ENCODE results near the gene CENPP.

Gene CENPP

GRCh38 chr9:92664394-92665152 is 338.8 kb downstream of the CENPP start:
- DNase-seq: no peak

- DNase-seq: no peak
These were observed 340.1 kb downstream of the CENPP start for GRCh38 chr9:92665836-92666235.

- no peak for DNase-seq
These were observed 340.5 kb downstream of the CENPP start for GRCh38 chr9:92666236-92666635.

- no peak for DNase-seq
These were observed 341.3 kb downstream of the CENPP start for GRCh38 chr9:92666912-92667532.

GRCh38 chr9:92668746-92669526 is 343.2 kb downstream of the CENPP start:
- no peak for DNase-seq

GRCh38 chr9:92669527-92669889 is 343.8 kb downstream of the CENPP start:
- DNase-seq: no peak
